Measurements from ENCODE around the gene TUT7.
"Not testable (repeated sequence)": the region's sequence is repeated elsewhere in the genome, so short reads cannot be mapped to it uniquely, and the experiment has no call there.

TUT7 gene

GRCh38 chr9:86315078-86315477, 39.1 kb downstream of the TUT7 start:
- Histone ChIP-seq H3F3A (ENCODE audit: control insufficient read depth, insufficient read depth) (no peaks in the 10 kb centered on the region), H3K4me1 (ENCODE audit: control insufficient read depth, low read length) (no peaks in the 10 kb centered on the region), H3K27me3 (ENCODE audit: control insufficient read depth, low read length) (no peaks in the 10 kb centered on the region), H3K27ac (ENCODE audit: low read depth, low read length) (no peak overlapping the region), H3K9me2 (replicated peaks; ENCODE audit: control insufficient read depth, low read length) (no peaks in the 10 kb centered on the region), H3K9me3 (ENCODE audit: control insufficient read depth, insufficient read depth, low read length) (no peaks in the 10 kb centered on the region), H3K79me2 (ENCODE audit: control insufficient read depth, low read length) (no peaks in the 10 kb centered on the region), H3K4me2 (ENCODE audit: low read length) (no peak overlapping the region), H3K36me3 (ENCODE audit: control insufficient read depth, low read length) (peaks cover 79% of the 10 kb centered on the region), H3K4me3 (ENCODE audit: low read length) (no peak overlapping the region), H4K20me1 (ENCODE audit: control insufficient read depth, insufficient read depth, low read depth, low read length) (no peaks in the 10 kb centered on the region)
- TF ChIP-seq EZH2phosphoT487 (IDR thresholded peaks at IDR 0.05; ENCODE audit: borderline replicate concordance, low read length) (no peak), CTCF (IDR thresholded peaks at IDR 0.05; ENCODE audit: low read depth, low read length, poor library complexity, severe bottlenecking) (no peak)

GRCh38 chr9:86312959-86313358, 41.3 kb downstream of the TUT7 start:
- H3K4me3 ChIP-seq (ENCODE audit: low read length); H3K79me2 ChIP-seq (ENCODE audit: control insufficient read depth, low read length); H3K9me2 ChIP-seq (replicated peaks; ENCODE audit: control insufficient read depth, low read length); H3F3A ChIP-seq (ENCODE audit: control insufficient read depth, insufficient read depth); H3K4me1 ChIP-seq (ENCODE audit: control insufficient read depth, low read length); H3K27me3 ChIP-seq (ENCODE audit: control insufficient read depth, low read length); H4K20me1 ChIP-seq (ENCODE audit: control insufficient read depth, insufficient read depth, low read depth, low read length); H3K27ac ChIP-seq (ENCODE audit: low read depth, low read length); H3K9me3 ChIP-seq (ENCODE audit: control insufficient read depth, insufficient read depth, low read length); H3K4me2 ChIP-seq (ENCODE audit: low read length): not testable (repeated sequence)
- H3K36me3 ChIP-seq (ENCODE audit: control insufficient read depth, low read length) = peaks cover 80% of the 10 kb centered on the region

- Histone ChIP-seq H3K9me3 (ENCODE audit: control insufficient read depth, insufficient read depth, low read length) (no peaks in the 10 kb centered on the region), H3K79me2 (ENCODE audit: control insufficient read depth, low read length) (no peaks in the 10 kb centered on the region), H3K4me2 (ENCODE audit: low read length) (no peak overlapping the region), H3K4me1 (ENCODE audit: control insufficient read depth, low read length) (no peaks in the 10 kb centered on the region), H3K9me2 (replicated peaks; ENCODE audit: control insufficient read depth, low read length) (no peaks in the 10 kb centered on the region), H3K27me3 (ENCODE audit: control insufficient read depth, low read length) (no peaks in the 10 kb centered on the region), H3F3A (ENCODE audit: control insufficient read depth, insufficient read depth) (no peaks in the 10 kb centered on the region), H3K4me3 (ENCODE audit: low read length) (no peak overlapping the region), H3K36me3 (ENCODE audit: control insufficient read depth, low read length) (peaks cover 75% of the 10 kb centered on the region), H3K27ac (ENCODE audit: low read depth, low read length) (no peak overlapping the region), H4K20me1 (ENCODE audit: control insufficient read depth, insufficient read depth, low read depth, low read length) (no peaks in the 10 kb centered on the region)
- TF ChIP-seq CTCF (IDR thresholded peaks at IDR 0.05; ENCODE audit: low read depth, low read length, poor library complexity, severe bottlenecking) (no peak), EZH2phosphoT487 (IDR thresholded peaks at IDR 0.05; ENCODE audit: borderline replicate concordance, low read length) (no peak)
Measured at GRCh38 chr9:86308687-86309086, 45.5 kb downstream of the TUT7 start.

- H3K4me3 ChIP-seq (ENCODE audit: low read length) = no peak overlapping the region
- H3F3A ChIP-seq (ENCODE audit: control insufficient read depth, insufficient read depth) = no peaks in the 10 kb centered on the region
- TF ChIP-seq CTCF (IDR thresholded peaks at IDR 0.05; ENCODE audit: low read depth, low read length, poor library complexity, severe bottlenecking) (no peak), EZH2phosphoT487 (IDR thresholded peaks at IDR 0.05; ENCODE audit: borderline replicate concordance, low read length) (no peak)
- no peaks in the 10 kb centered on the region for H3K4me1 ChIP-seq (ENCODE audit: control insufficient read depth, low read length)
- H3K4me2 ChIP-seq (ENCODE audit: low read length) = no peak overlapping the region
- H3K36me3 ChIP-seq (ENCODE audit: control insufficient read depth, low read length) = peaks cover 90% of the 10 kb centered on the region
- H3K9me3 ChIP-seq (ENCODE audit: control insufficient read depth, insufficient read depth, low read length) = no peaks in the 10 kb centered on the region
- no peaks in the 10 kb centered on the region for H3K27me3 ChIP-seq (ENCODE audit: control insufficient read depth, low read length)
- H3K27ac ChIP-seq (ENCODE audit: low read depth, low read length) = no peak overlapping the region
- no peaks in the 10 kb centered on the region for H3K9me2 ChIP-seq (replicated peaks; ENCODE audit: control insufficient read depth, low read length)
- H3K79me2 ChIP-seq (ENCODE audit: control insufficient read depth, low read length) = no peaks in the 10 kb centered on the region
- no peaks in the 10 kb centered on the region for H4K20me1 ChIP-seq (ENCODE audit: control insufficient read depth, insufficient read depth, low read depth, low read length)
Measured at GRCh38 chr9:86304236-86304730, 49.9 kb downstream of the TUT7 start.
